HG03469 (cell line): ENCODE measurements around the gene EPB41L1.
"Not testable (repeated sequence)": the region's sequence is repeated elsewhere in the genome, so short reads cannot be mapped to it uniquely, and the experiment has no call there.

Experiments
- ATAC-seq: cut with Tn5 transposase; IDR thresholded peaks from one replicate; pipeline ENCODE4 v1.9.1; 2021; ENCODE audit warnings: mild to moderate bottlenecking, moderate library complexity, moderate number of reproducible peaks; ENCODE audit not compliant: unreplicated experiment

Gene EPB41L1

DNA sequence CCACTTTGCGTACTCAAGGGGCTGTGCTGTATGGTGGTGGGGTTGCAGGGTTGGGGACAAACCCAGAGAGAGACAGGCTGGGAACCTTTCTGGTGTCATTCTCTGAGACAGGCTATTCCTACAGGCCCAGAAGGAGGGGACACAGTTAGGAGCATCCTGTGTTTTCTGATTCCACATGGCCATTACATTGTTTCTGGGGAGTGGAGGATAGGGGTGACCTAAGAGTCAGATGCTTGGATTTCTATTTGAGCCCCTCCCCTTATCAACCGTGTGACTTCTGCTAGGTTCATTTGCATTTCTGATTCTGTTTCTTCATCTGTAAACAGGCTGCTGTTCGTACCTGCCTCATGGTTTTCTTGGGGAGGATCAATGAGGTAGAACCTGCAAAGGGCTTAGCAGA lies 29.4 kb upstream of the EPB41L1 start:
- ATAC-seq = no peak

DNA sequence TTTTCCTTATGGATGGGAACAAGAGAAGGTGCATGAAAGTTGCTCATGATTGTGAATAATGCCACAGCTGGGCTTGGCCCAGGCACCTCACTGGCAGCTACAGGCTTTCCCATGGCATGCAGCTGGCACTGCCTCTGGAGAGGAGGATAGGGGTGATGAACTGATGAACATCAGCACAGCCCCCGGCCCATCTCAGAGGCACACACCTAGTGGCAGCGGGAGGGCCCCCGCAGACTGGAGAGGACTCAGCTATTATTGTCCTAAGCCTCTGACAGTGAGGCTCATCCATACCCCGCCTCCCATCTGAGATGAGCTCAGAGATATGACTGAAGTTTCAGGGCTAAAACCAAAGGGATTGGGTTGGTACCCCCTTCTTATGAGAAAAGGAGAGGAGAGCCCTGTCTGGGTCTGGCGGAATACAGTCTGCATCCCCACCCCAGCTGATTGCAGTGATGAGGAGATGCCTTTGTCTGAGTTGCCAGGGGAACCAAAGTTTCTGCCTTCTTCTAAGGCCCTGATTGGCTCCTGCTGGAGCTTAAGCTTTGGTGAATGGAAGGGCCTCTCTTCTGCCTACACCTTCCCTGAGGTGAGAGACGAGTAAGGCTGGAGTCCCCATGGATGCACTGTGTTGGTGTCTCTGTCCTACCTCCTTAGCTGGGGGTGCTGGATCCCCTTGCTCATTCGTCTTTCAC lies 27.6 kb upstream of the EPB41L1 start:
- no peak for ATAC-seq

DNA sequence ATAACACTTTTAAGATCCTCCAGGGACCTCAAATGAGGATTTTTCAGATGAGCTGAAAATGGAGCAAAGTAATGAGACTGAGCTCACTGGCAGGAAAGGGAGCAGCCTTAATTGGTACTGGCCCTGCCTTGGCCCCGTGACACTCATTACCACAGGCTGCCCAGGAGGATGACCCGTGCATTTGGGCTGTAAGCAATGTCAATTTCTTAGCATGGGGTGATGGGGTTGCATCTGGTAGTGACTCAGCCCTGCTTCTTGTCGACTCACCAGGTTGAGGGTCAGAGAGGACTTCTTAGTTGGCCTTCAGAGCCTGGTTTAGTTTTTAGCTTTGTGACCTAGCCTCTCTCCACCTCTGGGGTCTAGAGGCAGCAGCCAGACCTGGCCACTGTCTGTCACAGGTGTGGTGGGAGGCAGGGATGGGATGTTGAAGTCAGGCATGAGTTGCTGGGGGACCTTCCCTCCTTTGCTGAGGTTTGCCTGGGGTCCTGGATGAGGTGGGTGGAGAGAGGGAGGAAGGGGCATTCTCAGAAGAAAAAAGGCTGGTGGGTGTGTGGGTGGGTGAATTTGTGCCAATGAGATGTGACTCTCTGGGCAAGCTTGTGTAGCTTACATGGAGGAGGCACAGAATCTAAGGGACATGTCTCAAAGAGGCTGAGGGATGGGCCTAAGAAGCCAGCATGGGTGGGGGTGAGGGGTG lies 25.9 kb upstream of the EPB41L1 start:
- ATAC-seq = no peak

DNA sequence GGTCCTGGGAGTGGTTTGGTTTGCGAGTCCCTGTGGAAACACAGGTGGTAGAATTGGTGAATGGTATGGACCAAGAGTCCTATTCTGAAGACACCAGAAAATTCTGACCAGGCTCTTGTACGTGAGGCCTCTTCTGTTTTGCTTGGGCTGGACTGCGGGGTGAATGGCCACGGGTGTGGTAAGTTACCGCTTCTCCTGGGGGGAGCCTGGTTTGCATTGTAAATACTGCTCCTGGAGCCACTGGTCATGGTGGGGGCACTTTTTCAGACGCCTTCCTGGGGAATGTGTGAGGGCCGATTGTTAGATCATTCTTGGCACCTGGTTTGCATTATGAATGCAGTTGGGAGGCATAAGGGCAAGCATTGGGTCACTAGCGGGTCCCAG lies 25.4 kb upstream of the EPB41L1 start:
- ATAC-seq = no peak

DNA sequence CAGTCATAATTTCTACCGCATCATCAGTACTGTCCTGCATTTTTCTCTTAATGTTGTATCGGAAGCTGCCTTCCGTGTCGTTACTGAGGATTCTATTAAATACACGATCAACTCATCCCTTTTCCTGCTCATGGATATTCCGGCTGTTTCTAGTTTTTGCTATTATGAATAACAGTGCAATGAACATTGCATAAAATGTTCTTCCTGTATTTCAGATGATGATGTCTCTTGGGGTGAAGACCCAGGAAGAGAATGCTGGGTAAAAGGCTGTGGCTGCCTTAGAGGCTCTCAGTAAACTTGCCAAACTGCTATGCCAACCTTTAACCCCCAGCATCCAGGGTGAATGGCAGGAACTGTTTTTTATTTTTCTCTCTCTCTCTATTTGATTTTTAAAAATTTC lies 24.1 kb upstream of the EPB41L1 start:
- ATAC-seq = no peak

DNA sequence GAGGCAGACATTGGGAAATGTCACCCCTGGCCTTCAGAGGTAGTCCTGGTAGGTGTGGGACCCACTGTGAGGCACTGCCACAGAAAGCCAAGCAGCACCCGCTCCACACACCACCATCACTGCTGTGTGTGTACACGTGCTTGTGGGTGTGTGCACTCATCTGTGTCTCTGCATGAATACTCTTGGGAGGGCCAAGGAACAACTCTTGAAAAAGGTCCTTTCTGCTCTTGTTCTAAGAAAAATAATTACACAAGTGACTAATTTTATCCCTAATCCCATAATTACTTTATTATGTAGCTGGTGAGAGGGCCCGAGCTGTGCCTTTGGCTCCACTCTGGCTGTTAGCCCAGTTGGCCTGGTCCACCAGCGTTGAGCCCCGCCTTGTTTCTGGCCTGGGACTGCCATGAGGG lies 21.7 kb upstream of the EPB41L1 start:
- no peak for ATAC-seq

DNA sequence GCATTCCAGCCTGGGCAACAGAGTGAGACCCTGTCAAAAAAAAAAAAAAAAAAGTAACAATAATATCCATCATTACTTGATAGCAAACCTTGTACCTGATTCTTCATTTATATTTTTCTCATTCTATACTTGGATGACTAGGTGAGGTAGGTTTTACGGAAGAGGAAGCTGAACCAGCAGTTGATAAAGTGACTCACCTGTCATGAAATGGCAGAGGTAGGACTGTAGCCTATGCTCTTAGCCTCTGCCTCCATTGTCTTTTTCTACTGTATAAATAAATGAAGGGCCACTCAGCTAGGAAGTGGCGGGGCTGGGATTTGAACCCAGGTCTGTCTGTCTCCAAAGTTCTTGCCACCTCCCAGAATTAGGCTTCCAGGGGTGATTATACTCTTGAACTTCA lies 20.7 kb upstream of the EPB41L1 start:
- ATAC-seq = no peak

DNA sequence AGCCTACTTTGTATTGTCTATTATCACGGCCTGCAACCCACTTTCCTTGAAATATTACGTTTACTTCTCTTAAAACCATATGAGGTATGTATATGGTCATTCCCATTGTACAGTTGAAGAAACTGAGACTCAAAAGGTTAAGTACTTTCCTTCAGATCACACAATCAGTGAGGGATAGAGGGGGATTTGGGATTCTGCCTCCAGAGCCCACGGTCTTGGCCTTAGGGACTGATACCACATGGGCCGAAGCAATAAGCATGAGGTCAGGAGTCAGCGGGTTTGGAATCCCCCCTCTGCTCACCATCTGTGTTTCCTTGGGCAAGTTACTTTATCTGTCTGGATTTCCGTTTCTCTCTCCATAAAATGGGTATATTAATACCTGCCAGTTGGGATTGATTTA lies 19.4 kb upstream of the EPB41L1 start:
- ATAC-seq = no peak

DNA sequence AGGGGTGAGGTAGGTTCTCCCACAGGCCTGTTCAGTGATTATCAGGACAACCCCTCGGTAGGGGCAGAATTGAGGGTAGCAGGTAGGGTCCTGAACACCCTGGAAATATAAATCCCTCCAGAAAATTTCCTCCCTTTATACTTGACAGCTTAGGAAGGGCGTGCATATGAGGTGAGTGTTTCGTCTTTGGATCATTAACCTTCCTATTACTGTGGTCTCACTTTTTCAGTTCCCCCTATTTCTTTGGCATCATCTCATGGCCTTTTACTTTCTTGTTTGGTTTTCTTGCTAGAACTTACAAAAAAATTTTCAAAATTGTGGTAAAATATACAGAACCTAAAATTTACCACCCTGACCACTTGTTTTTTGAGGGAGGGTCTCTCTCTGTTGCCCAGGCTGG lies 18.7 kb upstream of the EPB41L1 start:
- no peak for ATAC-seq

DNA sequence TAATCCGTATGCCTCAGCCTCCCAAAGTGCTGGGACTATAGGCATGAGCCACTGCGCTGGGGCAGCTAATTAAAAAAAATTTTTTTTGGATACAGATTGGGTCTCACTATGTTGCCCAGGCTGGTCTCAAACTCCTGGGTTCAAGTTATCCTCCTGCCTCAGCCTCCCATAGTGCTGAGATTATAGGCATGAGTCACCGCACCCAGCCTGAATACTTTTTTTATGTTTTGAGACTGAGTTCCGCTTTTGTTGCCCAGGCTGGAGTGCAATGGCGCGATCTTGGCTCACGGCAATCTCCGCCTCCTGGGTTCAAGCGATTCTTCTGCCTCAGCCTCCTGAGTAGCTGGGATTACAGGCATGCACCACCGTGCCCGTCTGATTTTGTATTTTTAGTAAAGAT lies 17.2 kb upstream of the EPB41L1 start:
- not testable (repeated sequence) for ATAC-seq

DNA sequence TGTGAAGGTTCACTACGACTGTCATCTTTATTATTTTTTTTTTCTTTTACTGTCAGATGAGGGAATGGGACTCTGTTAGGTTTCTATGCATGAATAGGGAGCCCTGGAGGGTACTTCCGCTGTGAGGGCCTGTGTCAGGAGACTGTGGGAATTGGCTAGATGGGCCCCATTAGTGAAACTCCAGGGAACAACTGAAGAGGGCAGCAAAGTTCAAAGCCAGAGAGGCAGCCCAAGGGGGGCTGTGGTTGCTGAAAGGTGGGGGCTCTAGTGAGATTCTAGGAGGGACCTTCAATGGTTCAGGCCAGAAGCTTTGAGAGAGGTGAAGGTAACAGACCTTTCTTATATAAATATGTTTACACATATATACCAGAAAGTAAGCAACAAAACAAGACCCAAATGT lies 13.2 kb upstream of the EPB41L1 start:
- no peak for ATAC-seq

DNA sequence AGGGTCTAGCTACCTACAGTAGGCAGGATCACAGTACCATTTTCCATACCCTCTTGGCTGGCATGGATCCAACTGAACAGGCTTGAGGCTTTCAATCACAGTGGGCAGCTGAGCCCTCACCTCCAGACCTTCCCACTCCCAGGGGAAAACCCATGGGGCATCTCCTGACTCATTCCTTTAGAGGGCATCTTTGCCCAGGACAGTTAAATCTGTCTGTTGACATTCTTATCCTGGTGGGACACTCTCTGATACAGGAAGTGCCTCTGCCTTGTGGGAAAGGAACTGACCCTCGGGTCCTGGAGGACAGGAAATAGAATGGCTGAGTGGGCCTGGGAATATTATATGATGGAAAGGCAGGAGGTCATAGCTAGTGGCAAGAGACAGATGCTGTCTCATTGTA lies 10.2 kb upstream of the EPB41L1 start:
- ATAC-seq = no peak

DNA sequence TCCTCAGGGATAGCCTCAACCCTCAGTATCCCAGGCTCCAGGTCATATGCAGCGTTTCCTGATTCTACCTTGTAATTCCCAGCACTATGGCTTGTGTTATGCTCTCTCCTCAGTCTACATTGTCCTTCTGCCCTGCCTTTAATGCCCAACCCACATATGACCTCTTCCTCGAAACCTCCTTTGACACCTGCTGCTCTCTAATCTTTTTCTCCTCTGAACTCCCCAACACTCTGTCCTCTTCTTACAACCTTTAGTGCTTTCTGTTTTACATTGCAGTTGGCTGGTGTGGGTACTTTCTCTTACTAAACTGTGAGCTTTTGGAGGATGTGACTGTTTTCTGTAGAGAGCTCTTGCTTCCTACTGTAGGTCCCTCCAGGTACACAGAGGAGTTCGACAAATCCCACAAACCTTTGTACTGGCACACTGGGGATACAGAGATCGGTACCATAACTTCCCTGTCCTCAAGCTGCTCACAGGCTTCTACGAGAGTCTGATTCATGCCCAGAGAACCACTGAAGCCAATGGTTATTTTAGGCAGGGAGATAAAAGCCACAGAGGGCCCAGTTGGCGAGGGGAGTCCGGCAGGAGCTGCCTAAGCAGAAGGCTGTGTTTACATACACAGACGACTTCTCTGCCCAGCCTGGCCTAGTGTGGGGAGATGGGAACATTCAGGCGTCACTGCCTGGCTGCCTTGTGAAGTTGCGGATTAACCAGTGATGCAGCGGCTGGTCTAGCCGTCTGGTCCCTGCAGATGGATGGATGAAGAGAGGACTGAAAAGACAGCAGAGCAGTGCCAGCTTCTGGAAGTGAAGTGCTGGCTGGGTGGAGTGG lies 8.4 kb upstream of the EPB41L1 start:
- ATAC-seq = no peak

DNA sequence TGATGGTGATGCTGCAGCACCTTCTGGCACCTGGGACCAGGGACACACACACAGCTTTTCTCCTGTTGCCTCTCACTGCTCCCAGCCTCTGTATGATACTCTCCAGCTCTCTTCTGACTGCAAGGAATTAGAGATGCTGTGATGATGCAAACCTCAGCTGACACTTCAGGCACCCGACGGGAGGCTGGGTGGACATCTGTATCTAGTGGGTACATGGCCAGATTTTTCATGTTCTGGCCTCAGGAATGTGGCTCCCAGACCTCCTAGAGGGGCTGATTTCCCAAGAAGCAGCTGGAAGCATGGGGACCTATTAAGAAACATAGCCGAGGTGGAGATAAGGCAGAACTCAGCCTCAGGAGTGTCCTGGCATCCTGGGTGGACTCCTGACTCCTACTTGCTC lies 6.8 kb upstream of the EPB41L1 start:
- no peak for ATAC-seq

DNA sequence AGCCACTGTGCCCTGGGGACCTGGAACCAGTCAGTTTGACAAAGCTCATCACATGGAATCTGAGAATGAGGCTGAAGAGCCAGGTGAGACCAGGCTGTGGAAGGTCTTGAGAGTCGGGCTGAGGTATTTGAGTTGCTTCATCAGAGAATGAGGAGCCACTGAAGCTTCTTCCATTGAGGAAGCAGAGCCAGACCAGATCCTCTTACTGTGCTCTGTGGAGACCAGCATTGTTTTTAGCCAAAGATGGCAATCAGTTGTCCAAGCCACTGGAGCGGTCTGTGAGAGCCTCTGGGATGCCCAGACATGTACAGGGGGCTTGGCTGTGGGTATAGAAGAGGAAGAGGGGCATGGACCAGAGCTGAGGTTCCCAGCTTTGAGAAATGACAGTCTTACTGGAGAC lies 6.1 kb upstream of the EPB41L1 start:
- ATAC-seq = no peak

DNA sequence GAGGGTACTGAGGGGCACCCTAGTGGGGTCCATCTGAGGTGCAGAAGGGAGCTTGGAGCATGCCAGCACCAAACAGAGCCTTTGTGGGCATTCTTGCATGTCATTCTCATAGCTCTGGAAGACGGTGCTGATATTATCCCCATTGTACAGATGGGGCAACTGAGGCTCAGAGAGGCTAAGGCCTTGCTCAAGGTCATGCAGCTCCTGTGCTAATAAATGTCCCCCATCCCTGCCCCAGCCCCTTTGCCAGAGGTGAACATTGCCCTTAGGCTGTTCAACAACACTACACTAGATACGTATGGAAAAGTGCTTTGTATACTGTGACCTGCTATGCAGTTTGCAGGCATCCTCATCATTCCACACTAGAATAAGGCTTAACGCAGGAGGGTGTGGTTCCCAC lies 5.5 kb upstream of the EPB41L1 start:
- ATAC-seq = no peak

DNA sequence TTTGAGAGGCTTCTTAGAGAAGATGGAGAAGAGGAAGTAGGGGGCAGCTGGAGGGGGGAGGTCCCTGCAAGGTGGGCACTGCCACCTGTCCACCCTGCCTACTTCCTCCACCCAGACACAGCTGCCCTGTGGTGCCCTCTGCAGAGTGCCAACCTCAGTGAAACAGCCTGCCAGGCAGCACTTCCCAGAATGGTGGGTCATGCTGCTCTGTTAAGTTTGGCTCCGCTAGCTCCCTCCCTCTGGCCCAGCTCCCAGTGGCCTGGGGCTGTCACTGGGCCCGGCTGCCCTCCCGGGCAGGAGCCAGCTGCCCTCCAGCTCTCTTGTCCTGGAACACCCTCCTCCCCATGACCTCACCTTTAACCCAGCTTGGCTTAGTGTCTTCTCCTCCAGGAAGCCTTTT lies 5.1 kb upstream of the EPB41L1 start:
- no peak for ATAC-seq

DNA sequence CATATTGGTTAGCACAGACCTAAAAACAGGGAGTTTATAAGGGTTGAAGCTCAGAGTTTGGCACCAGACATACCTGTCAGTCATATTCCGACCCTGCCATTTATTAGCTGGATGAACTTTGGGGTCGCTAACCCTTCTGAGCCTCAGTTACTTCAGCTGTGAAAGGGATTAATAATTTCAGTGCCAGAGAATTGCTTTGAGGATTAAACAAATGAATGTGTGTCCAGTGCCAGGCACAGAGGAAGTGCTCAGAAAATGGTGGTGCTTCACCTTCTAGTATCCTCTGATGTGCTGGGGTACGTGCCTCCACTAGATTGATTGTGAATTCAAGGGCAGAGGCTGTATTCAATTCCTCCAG lies 4.1 kb upstream of the EPB41L1 start:
- ATAC-seq = no peak

DNA sequence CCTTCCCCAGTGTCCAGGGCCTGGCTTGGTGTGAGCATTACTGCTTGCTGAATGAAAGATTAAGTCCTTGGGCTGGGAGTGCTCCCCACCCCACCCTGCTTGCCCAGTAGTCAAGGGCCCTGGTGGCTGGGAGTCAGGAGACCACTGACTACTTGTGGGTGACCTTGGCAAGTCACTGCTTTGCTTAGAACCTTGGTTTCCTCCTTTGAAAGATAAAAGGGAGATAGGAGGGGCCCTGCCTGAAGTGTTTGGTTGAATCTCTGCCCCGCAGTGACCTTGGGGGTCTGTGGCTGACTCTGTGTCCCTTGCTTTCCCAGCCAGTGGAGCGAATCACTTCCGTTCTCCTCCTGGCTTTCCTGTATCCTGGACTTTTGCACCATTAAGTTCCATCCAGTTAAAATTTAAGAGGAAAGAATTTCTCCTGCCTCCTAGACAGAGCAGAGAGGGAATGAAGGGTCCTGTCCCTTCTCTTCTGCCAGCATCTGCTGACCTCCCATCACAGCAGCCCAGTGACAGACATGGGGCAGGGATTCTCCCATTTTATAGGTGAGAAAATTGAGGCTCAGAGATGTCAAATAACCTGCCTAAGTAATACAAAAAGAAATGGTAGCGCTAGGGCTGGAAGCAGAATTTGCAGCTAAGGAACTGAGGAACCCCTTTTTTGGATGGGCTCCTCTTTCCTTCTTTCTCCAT lies 3.5 kb upstream of the EPB41L1 start:
- no peak for ATAC-seq

DNA sequence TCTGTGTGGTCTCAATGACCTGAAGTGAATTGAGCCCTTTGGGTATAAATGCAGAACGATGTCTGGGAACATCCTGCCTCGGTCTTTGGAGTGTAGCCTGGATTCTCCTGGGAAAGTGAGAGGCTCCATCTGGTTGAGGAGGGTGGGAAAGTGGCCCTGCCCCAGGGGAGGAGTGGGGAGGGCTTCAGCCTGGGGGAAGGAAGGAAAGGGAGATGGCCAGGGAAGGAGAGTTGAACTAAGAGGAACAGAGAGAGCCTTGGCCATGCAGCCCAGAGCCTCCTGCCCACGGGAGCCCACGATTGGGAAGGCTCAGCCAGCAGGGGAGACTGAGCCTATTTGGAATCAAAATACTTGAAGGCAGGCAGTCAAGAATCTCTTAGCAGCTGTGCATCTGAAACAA lies 2.3 kb upstream of the EPB41L1 start:
- no peak for ATAC-seq

DNA sequence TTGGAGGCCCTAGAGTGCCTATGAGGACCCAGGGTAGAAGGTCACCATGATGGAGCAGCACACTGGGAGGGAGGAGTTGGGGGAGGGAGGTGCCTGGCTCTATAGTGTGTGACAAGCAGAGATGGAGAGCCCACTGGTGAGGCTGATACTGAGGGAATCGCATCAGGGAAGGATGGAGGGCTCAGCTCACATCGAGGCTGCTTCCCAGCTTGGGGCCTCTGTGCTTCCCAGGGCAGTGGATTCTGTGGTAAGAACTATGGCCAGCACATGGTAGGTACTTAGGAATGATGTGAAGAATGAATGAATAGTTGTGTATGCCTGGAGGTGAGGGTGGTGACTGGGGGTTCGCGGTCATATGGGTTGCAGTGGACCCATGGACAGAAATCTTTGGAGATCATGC lies 1.3 kb upstream of the EPB41L1 start:
- no peak for ATAC-seq
